Astrocyte (in vitro differentiated cells and primary cell): ENCODE data around the gene SVBP. TPM values are rescaled to one million over a fixed set of nuclear protein-coding genes. Genes with fewer than 3 reads are reported as not detected.

ENCODE experiments used
- DNase-seq: peaks from one replicate; pipeline ENCODE4 v3.0.0-alpha.2; 2010; ENCODE audit warnings: low read depth
- FAIRE-seq: peaks from 2 replicates; lab custom pipeline; 2011; peaks lifted over from hg19 to GRCh38; lab: Jason Lieb, UNC
- H2AFZ ChIP-seq: 2 replicates; pipeline ENCODE4 v1.6.0; 2012; ENCODE audit warnings: low read depth, low read length, inconsistent platforms
- H3K27ac ChIP-seq: 2 replicates; pipeline ENCODE4 v1.5.1; 2011; ENCODE audit warnings: low read depth, low read length, inconsistent platforms
- H3K27me3 ChIP-seq: 2 replicates; pipeline ENCODE4 v1.6.0; 2011; ENCODE audit warnings: low read length, inconsistent platforms; ENCODE audit not compliant: insufficient read depth
- H3K36me3 ChIP-seq: 2 replicates; pipeline ENCODE4 v1.5.1; 2011; ENCODE audit warnings: low read length, inconsistent platforms; ENCODE audit not compliant: insufficient read depth
- H3K4me1 ChIP-seq: 2 replicates; pipeline ENCODE4 v1.5.1; 2011; ENCODE audit warnings: low read length, inconsistent platforms; ENCODE audit not compliant: insufficient read depth
- H3K4me2 ChIP-seq: 2 replicates; pipeline ENCODE4 v1.6.0; 2012; ENCODE audit warnings: low read length, inconsistent platforms
- H3K4me3 ChIP-seq: 2 replicates; pipeline ENCODE4 v1.5.1; 2011; ENCODE audit warnings: low read depth, mild to moderate bottlenecking, low read length, inconsistent platforms; ENCODE audit not compliant: insufficient read depth
- H3K79me2 ChIP-seq: 2 replicates; pipeline ENCODE4 v1.6.0; 2012; ENCODE audit warnings: mild to moderate bottlenecking, low read length, inconsistent platforms; ENCODE audit not compliant: insufficient read depth
- H3K9ac ChIP-seq: 2 replicates; pipeline ENCODE4 v1.6.0; 2012; ENCODE audit warnings: mild to moderate bottlenecking, low read length, inconsistent platforms
- H3K9me3 ChIP-seq: 2 replicates; pipeline ENCODE4 v1.5.1; 2012; ENCODE audit warnings: low read depth, mild to moderate bottlenecking, low read length, inconsistent platforms; ENCODE audit not compliant: insufficient read depth
- H4K20me1 ChIP-seq: 2 replicates; pipeline ENCODE4 v1.6.0; 2012; ENCODE audit warnings: low read length, inconsistent platforms; ENCODE audit not compliant: insufficient read depth
- H3K27ac Mint-ChIP-seq: one replicate; pipeline ENCODE4 v1.8.0; 2021; ENCODE audit warnings: mild to moderate bottlenecking, mixed read lengths; ENCODE audit not compliant: unreplicated experiment
- H3K27me3 Mint-ChIP-seq: one replicate; pipeline ENCODE4 v1.8.0; 2021; ENCODE audit warnings: low read depth, mixed read lengths; ENCODE audit not compliant: unreplicated experiment
- H3K36me3 Mint-ChIP-seq: one replicate; pipeline ENCODE4 v1.8.0; 2021; ENCODE audit warnings: low read depth, mixed read lengths; ENCODE audit not compliant: unreplicated experiment
- H3K4me1 Mint-ChIP-seq: one replicate; pipeline ENCODE4 v1.8.0; 2021; ENCODE audit warnings: low read depth, mixed read lengths; ENCODE audit not compliant: unreplicated experiment
- H3K4me3 Mint-ChIP-seq: one replicate; pipeline ENCODE4 v1.8.0; 2021; ENCODE audit warnings: mild to moderate bottlenecking, moderate library complexity, mixed read lengths; ENCODE audit not compliant: unreplicated experiment
- H3K9me3 Mint-ChIP-seq: one replicate; pipeline ENCODE4 v1.8.0; 2021; ENCODE audit warnings: mild to moderate bottlenecking, mixed read lengths; ENCODE audit not compliant: unreplicated experiment
- EZH2 ChIP-seq: IDR thresholded peaks from 2 replicates; pipeline ENCODE4 v1.6.1; 2012; ENCODE audit warnings: mild to moderate bottlenecking, low read length, inconsistent platforms; ENCODE audit not compliant: insufficient read depth
- total RNA-seq: library from RNA; stranded (reverse); gene quantifications from 2 replicates; pipeline ENCODE4 v1.2.1, GENCODE V29; 2021
- TF ChIP-seq, protein P1 (sequence below): IDR thresholded peaks from 2 replicates; pipeline ENCODE4 v1.5.1; 2011; ENCODE audit warnings: low read depth, mild to moderate bottlenecking, inconsistent platforms, low read length, moderate library complexity; ENCODE audit not compliant: insufficient read depth

The SVBP gene
- total RNA-seq, 1 donor from 2014 or later = 28.1 TPM

DNA sequence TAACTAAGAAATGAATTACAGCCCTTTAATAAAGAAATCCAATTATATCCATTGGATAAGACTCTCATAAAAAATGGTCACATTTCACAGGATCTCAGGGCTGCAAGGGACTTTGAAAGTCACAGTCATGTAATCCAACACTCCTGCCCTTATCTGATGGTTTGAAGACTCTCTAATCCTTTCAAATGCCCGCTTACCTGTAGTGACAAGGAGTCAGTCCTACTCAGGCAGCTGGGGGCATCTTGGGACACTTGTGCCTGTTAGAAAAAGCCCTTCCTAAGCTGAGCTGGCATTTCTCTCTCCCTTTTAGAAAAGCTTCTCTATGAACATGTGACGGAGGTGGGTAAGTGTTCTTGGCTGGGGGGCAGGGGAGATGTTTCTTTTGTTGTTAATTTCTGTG is 18.2 kb upstream of the SVBP start:
- Histone ChIP-seq H3K9me3 (no peaks in the 10 kb centered on the region), H3K36me3 (no peaks in the 10 kb centered on the region), H3K4me3 (no peak overlapping the region), H3K4me2 (no peak overlapping the region), H2AFZ (no peak overlapping the region), H3K4me1 (no peaks in the 10 kb centered on the region), H3K27ac (no peak overlapping the region), H4K20me1 (no peaks in the 10 kb centered on the region), H3K79me2 (no peaks in the 10 kb centered on the region), H3K27me3 (no peaks in the 10 kb centered on the region), H3K9ac (no peak overlapping the region)
- H3K4me3 Mint-ChIP-seq = no peak overlapping the region
- peaks cover 18% of the 10 kb centered on the region for H3K36me3 Mint-ChIP-seq
- FAIRE-seq (no peak), DNase-seq (no peak)
- peaks cover 6% of the 10 kb centered on the region for H3K27me3 Mint-ChIP-seq
- no peaks in the 10 kb centered on the region for H3K9me3 Mint-ChIP-seq
- TF ChIP-seq, protein P1, sequence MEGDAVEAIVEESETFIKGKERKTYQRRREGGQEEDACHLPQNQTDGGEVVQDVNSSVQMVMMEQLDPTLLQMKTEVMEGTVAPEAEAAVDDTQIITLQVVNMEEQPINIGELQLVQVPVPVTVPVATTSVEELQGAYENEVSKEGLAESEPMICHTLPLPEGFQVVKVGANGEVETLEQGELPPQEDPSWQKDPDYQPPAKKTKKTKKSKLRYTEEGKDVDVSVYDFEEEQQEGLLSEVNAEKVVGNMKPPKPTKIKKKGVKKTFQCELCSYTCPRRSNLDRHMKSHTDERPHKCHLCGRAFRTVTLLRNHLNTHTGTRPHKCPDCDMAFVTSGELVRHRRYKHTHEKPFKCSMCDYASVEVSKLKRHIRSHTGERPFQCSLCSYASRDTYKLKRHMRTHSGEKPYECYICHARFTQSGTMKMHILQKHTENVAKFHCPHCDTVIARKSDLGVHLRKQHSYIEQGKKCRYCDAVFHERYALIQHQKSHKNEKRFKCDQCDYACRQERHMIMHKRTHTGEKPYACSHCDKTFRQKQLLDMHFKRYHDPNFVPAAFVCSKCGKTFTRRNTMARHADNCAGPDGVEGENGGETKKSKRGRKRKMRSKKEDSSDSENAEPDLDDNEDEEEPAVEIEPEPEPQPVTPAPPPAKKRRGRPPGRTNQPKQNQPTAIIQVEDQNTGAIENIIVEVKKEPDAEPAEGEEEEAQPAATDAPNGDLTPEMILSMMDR = no peak
- TF ChIP-seq EZH2 = no peak
- no peaks in the 10 kb centered on the region for H3K4me1 Mint-ChIP-seq
- peak overlapping the region; percentile 47 for H3K27ac Mint-ChIP-seq

DNA sequence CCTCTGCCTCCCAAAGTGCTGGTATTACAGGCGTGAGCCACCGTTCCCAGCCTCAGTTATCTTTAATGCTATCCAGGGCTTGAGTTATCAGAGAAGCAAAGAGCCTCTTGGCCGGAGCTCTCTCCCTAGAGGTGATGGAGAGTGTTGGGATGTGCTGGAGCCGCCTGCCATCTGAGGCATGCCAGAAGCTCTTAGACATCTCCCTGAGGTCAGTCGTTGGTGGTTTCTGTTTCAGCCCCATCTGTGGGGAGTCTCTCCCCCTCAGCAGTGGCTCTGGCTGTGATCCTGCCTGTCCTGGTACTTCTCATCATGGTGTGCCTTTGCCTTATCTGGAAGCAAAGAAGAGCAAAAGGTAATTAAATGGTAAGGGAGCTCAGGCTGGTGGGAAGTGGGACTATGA is 17.6 kb upstream of the SVBP start:
- no peak overlapping the region for H3K4me3 ChIP-seq
- H3K4me2 ChIP-seq = no peak overlapping the region
- no peaks in the 10 kb centered on the region for H3K79me2 ChIP-seq
- no peak for FAIRE-seq
- no peak overlapping the region for H3K4me3 Mint-ChIP-seq
- H3K27ac Mint-ChIP-seq = no peak overlapping the region
- no peaks in the 10 kb centered on the region for H4K20me1 ChIP-seq
- H3K27ac ChIP-seq = no peak overlapping the region
- TF ChIP-seq, protein P1 = no peak
- no peak for TF ChIP-seq EZH2
- no peaks in the 10 kb centered on the region for H3K9me3 Mint-ChIP-seq
- no peaks in the 10 kb centered on the region for H3K4me1 Mint-ChIP-seq
- peaks cover 6% of the 10 kb centered on the region for H3K27me3 Mint-ChIP-seq
- H3K27me3 ChIP-seq = no peaks in the 10 kb centered on the region
- no peaks in the 10 kb centered on the region for H3K36me3 ChIP-seq
- H3K36me3 Mint-ChIP-seq = peaks cover 23% of the 10 kb centered on the region
- H3K9ac ChIP-seq = no peak overlapping the region
- DNase-seq = no peak
- no peaks in the 10 kb centered on the region for H3K4me1 ChIP-seq
- no peaks in the 10 kb centered on the region for H3K9me3 ChIP-seq
- H2AFZ ChIP-seq = no peak overlapping the region

DNA sequence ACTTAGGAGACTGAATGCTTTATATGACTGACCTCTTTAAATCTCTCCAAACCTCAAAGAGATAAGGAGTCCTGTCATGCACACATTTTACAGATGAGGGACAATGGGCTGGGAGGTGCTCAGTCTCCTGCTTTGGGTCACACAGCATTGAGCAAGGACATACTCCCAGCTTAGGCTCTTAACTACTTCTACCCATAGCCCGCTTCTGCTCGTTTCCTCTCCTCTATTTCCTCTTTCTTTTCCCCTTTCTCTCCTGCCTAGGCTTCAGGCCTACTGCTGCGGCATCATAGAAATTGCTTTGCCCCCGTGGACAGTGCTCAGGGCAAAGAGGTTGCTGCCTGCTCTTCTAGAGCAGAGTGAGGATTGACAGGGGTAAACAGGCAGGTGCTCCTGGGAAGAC is 16.8 kb upstream of the SVBP start:
- peaks cover 2% of the 10 kb centered on the region for H3K36me3 ChIP-seq
- TF ChIP-seq EZH2 = no peak
- TF ChIP-seq, protein P1 = no peak
- Mint-ChIP-seq H3K27me3 (peaks cover 6% of the 10 kb centered on the region), H3K36me3 (peaks cover 23% of the 10 kb centered on the region), H3K9me3 (no peaks in the 10 kb centered on the region), H3K27ac (no peak overlapping the region), H3K4me3 (peak overlapping the region; percentile 54), H3K4me1 (no peaks in the 10 kb centered on the region)
- H3K9ac ChIP-seq = no peak overlapping the region
- no peaks in the 10 kb centered on the region for H4K20me1 ChIP-seq
- H3K27me3 ChIP-seq = no peaks in the 10 kb centered on the region
- no peak overlapping the region for H3K27ac ChIP-seq
- H3K4me3 ChIP-seq = no peak overlapping the region
- no peak for DNase-seq
- H2AFZ ChIP-seq = no peak overlapping the region
- H3K4me1 ChIP-seq = no peaks in the 10 kb centered on the region
- no peaks in the 10 kb centered on the region for H3K9me3 ChIP-seq
- H3K79me2 ChIP-seq = no peaks in the 10 kb centered on the region
- no peak overlapping the region for H3K4me2 ChIP-seq
- FAIRE-seq = no peak
